GM23338 (cell line): ENCODE data around the gene LRRC18.

ENCODE experiments used
- CREB1 ChIP-seq: fragments of 250-450 bp; sonication (Bioruptor Pico); IDR thresholded peaks from 2 replicates; pipeline ENCODE4 v1.5.0; 2020; ENCODE audit warnings: low read depth, mild to moderate bottlenecking, moderate library complexity
- EZH2 ChIP-seq: fragments of 200-600 bp; sonication (generic); IDR thresholded peaks from one replicate; pipeline ENCODE4 v1.8.0; 2017; ENCODE audit warnings: antibody characterized with exemption, mild to moderate bottlenecking, low read depth; ENCODE audit not compliant: unreplicated experiment
- EZH2phosphoT487 ChIP-seq: fragments of 200-600 bp; sonication (generic); IDR thresholded peaks from one replicate; pipeline ENCODE4 v1.8.1; 2018; ENCODE audit warnings: antibody characterized with exemption; ENCODE audit not compliant: unreplicated experiment
- JUNB ChIP-seq: IDR thresholded peaks from one replicate; pipeline ENCODE4 v1.6.1; 2016; ENCODE audit warnings: antibody characterized with exemption; ENCODE audit not compliant: unreplicated experiment
- NANOG ChIP-seq: IDR thresholded peaks from 2 replicates; pipeline ENCODE4 v1.6.1; 2016; ENCODE audit warnings: antibody characterized with exemption, borderline replicate concordance
- POLR2AphosphoS5 ChIP-seq: IDR thresholded peaks from 2 replicates; pipeline ENCODE4 v1.6.1; 2016; ENCODE audit warnings: antibody characterized with exemption, low read depth
- STAT1 ChIP-seq: IDR thresholded peaks from one replicate; pipeline ENCODE4 v1.6.1; 2016; ENCODE audit warnings: antibody characterized with exemption; ENCODE audit not compliant: unreplicated experiment
- ZNF114 ChIP-seq: fragments of 250-450 bp; sonication (Bioruptor Pico); IDR thresholded peaks from 2 replicates; pipeline ENCODE4 v1.5.0; 2020; ENCODE audit warnings: mild to moderate bottlenecking, moderate library complexity
- ZNF331 ChIP-seq: fragments of 250-450 bp; sonication (Bioruptor Pico); IDR thresholded peaks from 2 replicates; pipeline ENCODE4 v1.5.0; 2020; ENCODE audit warnings: low read depth, mild to moderate bottlenecking, moderate library complexity
- TF ChIP-seq, protein P1 (sequence below), 2 experiments: fragments of 200-600 bp in 1 of 2; sonication (generic) in 1 of 2; conservative IDR thresholded peaks; 2 replicates each; pipeline versions ENCODE4 v1.5.1 to v1.6.1; 2016 to 2017; ENCODE audit warnings: antibody characterized with exemption in 2 of 2, low read depth in 2 of 2, mild to moderate bottlenecking in 2 of 2, moderate library complexity in 1 of 2
- TF ChIP-seq, protein P2 (sequence below): IDR thresholded peaks from 2 replicates; pipeline ENCODE4 v1.6.1; 2016; ENCODE audit warnings: antibody characterized with exemption
- TF ChIP-seq, protein P3 (sequence below): IDR thresholded peaks from one replicate; pipeline ENCODE4 v1.6.1; 2018; ENCODE audit warnings: antibody characterized with exemption; ENCODE audit not compliant: unreplicated experiment

DNA sequence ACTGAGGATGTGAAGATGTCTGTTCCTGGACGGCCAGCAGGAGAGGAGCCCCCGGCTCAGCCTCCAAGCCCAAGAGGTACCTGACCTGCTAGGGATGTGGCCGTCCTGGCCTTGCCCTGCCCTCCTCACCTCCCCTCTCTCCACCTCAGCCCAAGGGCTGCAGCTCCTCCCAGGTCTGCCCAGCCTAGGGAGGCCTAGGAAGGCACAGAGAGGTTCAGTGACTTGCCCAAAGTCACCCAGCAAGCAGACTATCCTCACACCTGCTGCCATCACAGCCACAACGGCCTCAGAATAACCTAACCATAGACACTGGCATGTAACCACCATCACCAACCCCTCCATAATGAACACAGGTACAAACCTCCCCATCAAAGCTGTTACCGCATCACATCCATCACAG lies 38.7 kb upstream of the LRRC18 start:
- TF ChIP-seq, protein P1, sequence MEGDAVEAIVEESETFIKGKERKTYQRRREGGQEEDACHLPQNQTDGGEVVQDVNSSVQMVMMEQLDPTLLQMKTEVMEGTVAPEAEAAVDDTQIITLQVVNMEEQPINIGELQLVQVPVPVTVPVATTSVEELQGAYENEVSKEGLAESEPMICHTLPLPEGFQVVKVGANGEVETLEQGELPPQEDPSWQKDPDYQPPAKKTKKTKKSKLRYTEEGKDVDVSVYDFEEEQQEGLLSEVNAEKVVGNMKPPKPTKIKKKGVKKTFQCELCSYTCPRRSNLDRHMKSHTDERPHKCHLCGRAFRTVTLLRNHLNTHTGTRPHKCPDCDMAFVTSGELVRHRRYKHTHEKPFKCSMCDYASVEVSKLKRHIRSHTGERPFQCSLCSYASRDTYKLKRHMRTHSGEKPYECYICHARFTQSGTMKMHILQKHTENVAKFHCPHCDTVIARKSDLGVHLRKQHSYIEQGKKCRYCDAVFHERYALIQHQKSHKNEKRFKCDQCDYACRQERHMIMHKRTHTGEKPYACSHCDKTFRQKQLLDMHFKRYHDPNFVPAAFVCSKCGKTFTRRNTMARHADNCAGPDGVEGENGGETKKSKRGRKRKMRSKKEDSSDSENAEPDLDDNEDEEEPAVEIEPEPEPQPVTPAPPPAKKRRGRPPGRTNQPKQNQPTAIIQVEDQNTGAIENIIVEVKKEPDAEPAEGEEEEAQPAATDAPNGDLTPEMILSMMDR (conservative IDR thresholded peaks at IDR 0.05; ENCODE audit: low read depth in 2 of 2) = no peak
- TF ChIP-seq POLR2AphosphoS5 (no peak), EZH2phosphoT487 (no peak), ZNF331 (CRISPR knock-in tag) (no peak), NANOG (no peak), JUNB (no peak), CREB1 (CRISPR knock-in tag) (no peak), STAT1 (no peak), EZH2 (no peak), ZNF114 (CRISPR knock-in tag) (no peak)
- TF ChIP-seq, protein P2, sequence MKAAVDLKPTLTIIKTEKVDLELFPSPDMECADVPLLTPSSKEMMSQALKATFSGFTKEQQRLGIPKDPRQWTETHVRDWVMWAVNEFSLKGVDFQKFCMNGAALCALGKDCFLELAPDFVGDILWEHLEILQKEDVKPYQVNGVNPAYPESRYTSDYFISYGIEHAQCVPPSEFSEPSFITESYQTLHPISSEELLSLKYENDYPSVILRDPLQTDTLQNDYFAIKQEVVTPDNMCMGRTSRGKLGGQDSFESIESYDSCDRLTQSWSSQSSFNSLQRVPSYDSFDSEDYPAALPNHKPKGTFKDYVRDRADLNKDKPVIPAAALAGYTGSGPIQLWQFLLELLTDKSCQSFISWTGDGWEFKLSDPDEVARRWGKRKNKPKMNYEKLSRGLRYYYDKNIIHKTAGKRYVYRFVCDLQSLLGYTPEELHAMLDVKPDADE = no peak
- TF ChIP-seq, protein P3, sequence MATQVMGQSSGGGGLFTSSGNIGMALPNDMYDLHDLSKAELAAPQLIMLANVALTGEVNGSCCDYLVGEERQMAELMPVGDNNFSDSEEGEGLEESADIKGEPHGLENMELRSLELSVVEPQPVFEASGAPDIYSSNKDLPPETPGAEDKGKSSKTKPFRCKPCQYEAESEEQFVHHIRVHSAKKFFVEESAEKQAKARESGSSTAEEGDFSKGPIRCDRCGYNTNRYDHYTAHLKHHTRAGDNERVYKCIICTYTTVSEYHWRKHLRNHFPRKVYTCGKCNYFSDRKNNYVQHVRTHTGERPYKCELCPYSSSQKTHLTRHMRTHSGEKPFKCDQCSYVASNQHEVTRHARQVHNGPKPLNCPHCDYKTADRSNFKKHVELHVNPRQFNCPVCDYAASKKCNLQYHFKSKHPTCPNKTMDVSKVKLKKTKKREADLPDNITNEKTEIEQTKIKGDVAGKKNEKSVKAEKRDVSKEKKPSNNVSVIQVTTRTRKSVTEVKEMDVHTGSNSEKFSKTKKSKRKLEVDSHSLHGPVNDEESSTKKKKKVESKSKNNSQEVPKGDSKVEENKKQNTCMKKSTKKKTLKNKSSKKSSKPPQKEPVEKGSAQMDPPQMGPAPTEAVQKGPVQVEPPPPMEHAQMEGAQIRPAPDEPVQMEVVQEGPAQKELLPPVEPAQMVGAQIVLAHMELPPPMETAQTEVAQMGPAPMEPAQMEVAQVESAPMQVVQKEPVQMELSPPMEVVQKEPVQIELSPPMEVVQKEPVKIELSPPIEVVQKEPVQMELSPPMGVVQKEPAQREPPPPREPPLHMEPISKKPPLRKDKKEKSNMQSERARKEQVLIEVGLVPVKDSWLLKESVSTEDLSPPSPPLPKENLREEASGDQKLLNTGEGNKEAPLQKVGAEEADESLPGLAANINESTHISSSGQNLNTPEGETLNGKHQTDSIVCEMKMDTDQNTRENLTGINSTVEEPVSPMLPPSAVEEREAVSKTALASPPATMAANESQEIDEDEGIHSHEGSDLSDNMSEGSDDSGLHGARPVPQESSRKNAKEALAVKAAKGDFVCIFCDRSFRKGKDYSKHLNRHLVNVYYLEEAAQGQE = no peak
